RWPE1 (cell line): ENCODE data around the gene VSX1.

Experiments used
- CTCF ChIA-PET: fragments of 350-600 bp; sonication (Branson Sonifier 250); formaldehyde crosslinking; extraction: SDS; loops from one replicate; lab custom pipeline; 2021; lab: Yijun Ruan, JAX
- POLR2A ChIA-PET: fragments of 400-600 bp; formaldehyde crosslinking; extraction: SDS; loops from one replicate; lab custom pipeline; 2020; ENCODE audit warnings: antibody characterized with exemption; ENCODE audit not compliant: low non-redundant PET; lab: Yijun Ruan, JAX
- DNase-seq: peaks from one replicate; pipeline ENCODE4 v3.0.0; 2012; ENCODE audit warnings: low spot score
- H3K27ac ChIP-seq: fragments of 450-650 bp; 2 replicates; pipeline ENCODE4 v1.5.1; 2017
- CTCF ChIP-seq: fragments of 450-650 bp; conservative IDR thresholded peaks from 2 replicates; pipeline ENCODE4 v1.5.1; 2017; ENCODE audit warnings: low read depth, mild to moderate bottlenecking

The VSX1 gene

GRCh38 chr20:25059866-25060465 lies 22.0 kb downstream of the VSX1 start:
- DNase-seq: no peak
- TF ChIP-seq CTCF: no peak
- no peak overlapping the region for H3K27ac ChIP-seq
- ChIA-PET CTCF (interaction anchor here (0.6 to 1.0 kb wide), 2 partner anchors 65 to 1091 kb away, joined by 3 read pairs; no protein-coding TSS in a partner anchor), POLR2A (no interaction called here)

DNA sequence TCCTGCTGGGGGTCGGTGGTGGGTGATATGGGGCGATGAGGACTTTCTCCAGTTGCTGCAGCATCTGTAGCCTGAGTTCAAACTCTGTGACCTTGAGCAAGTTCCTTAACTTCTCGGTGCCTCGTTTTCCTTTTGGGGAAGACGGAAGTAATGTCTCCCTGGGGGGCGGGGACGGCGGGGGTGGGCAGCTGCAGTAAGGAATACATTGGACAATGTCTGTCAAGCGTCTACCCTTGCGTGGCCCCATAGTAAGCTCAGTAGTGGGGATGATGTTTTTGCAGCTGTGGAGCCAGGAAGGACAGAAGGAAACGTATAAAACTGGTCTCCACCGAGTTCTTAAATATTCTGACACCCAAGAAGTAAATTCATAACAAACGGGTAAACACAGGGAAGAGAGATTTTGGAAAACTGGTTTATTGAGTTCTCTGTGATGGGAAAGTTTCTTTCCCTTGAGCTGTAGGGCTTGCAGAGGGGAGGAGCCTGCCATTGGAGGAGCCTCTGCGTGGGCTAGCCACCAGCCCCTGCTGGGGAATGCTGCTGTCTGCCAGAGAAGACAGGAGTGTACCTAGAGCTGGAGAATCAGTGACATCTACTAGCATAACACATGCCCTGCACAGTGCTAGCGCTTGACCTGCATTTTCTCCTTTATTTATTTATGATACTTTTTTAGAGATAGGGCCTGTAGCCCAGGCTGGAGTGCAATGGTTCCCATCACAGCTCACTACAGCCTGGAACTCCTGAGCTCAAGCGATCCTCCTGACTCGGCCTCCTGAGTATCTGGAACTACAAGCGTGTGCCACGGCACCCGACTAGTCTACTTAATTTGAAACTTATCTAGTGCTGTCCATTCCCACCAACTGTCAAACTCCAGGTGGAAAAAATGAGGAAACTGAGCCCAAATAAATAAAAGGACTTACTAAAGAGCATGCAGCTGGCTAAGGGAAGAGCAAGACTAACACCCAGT lies 22.8 kb downstream of the VSX1 start:
- no peak for DNase-seq
- CTCF ChIA-PET: interaction anchor here (1.0 kb wide), 2 partner anchors 64 to 65 kb away, joined by 3 to 5 read pairs; no protein-coding TSS in a partner anchor

GRCh38 chr20:25058051-25058846 lies 23.7 kb downstream of the VSX1 start, which contains the start of gene ACSS1:
TSS of gene ACSS1 (minus strand) at chr20:25058139. CDS start at chr20:25058102, 37 bp downstream.
- ChIA-PET CTCF (interaction anchor here (0.6 to 1.0 kb wide), 2 partner anchors 64 to 168 kb away, joined by 3 to 5 read pairs; no protein-coding TSS in a partner anchor), POLR2A (no interaction called here)
- DNase-seq: no peak
- peak within 1 kb of the TSS; percentile 66 for H3K27ac ChIP-seq
- no peak for TF ChIP-seq CTCF

More for the DNA sequence above, 22.8 kb downstream of the VSX1 start:
- TF ChIP-seq CTCF: no peak
- POLR2A ChIA-PET: no interaction called here
- peak overlapping the region; percentile 66 for H3K27ac ChIP-seq

DNA sequence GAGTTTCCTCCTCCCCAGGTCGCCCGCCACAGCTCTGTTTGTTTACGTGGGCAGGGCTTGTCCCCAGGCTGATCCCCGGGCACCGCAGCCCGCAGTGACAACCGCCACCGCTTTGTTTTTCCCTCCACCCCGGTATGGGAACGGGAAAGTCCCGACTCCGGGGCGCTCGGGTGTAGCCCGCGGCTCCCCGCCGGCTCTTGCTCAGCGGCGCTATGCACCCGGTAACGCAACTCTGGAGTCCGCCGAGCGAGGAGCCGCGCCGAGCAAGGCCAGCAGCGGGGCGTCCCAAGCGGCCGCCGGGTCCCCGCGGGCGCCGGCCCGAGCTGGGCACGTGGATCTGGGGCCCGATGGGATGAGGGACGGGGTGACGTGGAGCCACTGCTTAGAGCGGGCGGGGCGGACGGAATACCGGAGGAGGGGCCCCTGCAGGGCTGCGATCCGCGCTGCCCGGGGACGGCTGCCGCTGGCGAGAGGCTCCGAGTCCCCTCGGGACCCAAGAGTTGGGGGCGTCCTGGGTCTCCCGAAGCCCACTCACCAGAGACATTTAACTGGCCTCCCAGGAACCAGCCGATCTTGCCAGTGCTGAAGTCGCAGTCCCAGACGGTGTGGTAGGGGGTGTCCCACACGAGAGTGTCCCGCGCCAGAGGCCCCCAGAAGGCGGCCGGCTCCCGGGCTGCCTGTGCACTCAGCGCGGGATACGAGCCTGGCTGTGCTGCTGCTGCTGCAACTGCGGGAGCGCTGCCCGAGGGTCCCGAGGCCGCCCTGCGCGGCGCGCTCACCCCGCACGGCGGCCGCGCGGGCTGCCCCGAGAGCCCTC lies 24.5 kb downstream of the VSX1 start:
- TF ChIP-seq CTCF: no peak
- CTCF ChIA-PET: interaction anchor here (0.6 to 1.0 kb wide), 3 partner anchors 63 to 1389 kb away, joined by 3 to 5 read pairs (median 3); no protein-coding TSS in a partner anchor
- POLR2A ChIA-PET: no interaction called here
- peak; percentile 67 for DNase-seq
- peak overlapping the region; percentile 66 for H3K27ac ChIP-seq

DNA sequence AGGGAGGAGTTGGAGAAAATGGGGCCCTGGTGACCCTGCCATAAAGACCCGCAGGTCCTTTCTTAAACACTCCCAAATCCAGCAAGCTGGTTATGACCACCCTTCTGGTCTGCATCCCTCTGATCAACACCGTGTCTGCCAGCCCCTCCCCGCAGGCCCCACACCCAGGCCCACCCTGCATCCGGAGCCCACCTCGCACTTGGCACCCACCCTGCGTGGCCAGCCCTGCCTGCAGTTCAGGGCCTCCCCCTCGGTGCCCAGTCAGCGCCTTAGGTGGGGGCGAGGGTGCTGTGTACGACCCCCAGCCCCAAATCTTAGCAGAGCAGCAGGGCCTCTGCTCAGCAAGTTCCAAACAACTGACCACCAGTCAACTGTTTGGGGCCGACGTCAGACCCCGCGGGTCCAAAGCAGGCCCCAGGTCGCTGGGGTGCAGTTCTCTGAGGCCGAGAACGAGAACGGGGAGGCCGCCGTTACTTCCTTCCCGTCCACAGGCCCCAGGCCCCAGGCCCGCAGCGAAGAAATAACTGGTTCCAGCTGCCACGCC lies 25.2 kb downstream of the VSX1 start:
- H3K27ac ChIP-seq: peak overlapping the region; percentile 66
- CTCF ChIA-PET: interaction anchor here (0.9 kb wide), 1 partner anchor 1388 kb away, joined by 3 read pairs; no protein-coding TSS in a partner anchor

More for the DNA sequence above, 25.2 kb downstream of the VSX1 start:
- no peak for DNase-seq
- TF ChIP-seq CTCF: no peak
- POLR2A ChIA-PET: no interaction called here
